HUES6 (cell line): ENCODE measurements around the gene KAT6B.

Experiments
- H3K27ac ChIP-seq: 2 replicates; pipeline ENCODE4 v1.7.0; 2013; ENCODE audit warnings: low read depth, mild to moderate bottlenecking, low read length, inconsistent platforms
- H3K27me3 ChIP-seq: 2 replicates; pipeline ENCODE4 v1.6.1; 2013; ENCODE audit warnings: low read length; ENCODE audit not compliant: control insufficient read depth, insufficient read depth
- H3K36me3 ChIP-seq: 2 replicates; pipeline ENCODE4 v1.6.1; 2013; ENCODE audit warnings: low read length; ENCODE audit not compliant: control insufficient read depth, insufficient read depth
- H3K4me1 ChIP-seq: 2 replicates; pipeline ENCODE4 v1.6.1; 2013; ENCODE audit warnings: low read length; ENCODE audit not compliant: control insufficient read depth, insufficient read depth
- H3K4me3 ChIP-seq: 2 replicates; pipeline ENCODE4 v1.5.1; 2013; ENCODE audit warnings: low read depth, low read length
- H3K9ac ChIP-seq: one replicate; pipeline ENCODE4 v1.6.1; 2013; ENCODE audit warnings: mild to moderate bottlenecking, low read length
- H3K9me3 ChIP-seq: 2 replicates; pipeline ENCODE4 v1.6.1; 2013; ENCODE audit warnings: low read depth, low read length; ENCODE audit not compliant: control insufficient read depth, insufficient read depth

KAT6B gene

GRCh38 chr10:75074711-75075445 lies 248.5 kb downstream of the KAT6B start:
- H3K4me1 ChIP-seq: peaks cover 17% of the 10 kb centered on the region
- no peaks in the 10 kb centered on the region for H3K9me3 ChIP-seq
- no peak overlapping the region for H3K27ac ChIP-seq
- no peak overlapping the region for H3K9ac ChIP-seq
- H3K27me3 ChIP-seq: peaks cover 48% of the 10 kb centered on the region; the same call in 1 of the 2 replicates
- no peak overlapping the region for H3K4me3 ChIP-seq
- H3K36me3 ChIP-seq: no peaks in the 10 kb centered on the region

GRCh38 chr10:75076348-75076747 lies 249.9 kb downstream of the KAT6B start:
- no peaks in the 10 kb centered on the region for H3K36me3 ChIP-seq
- peaks cover 4% of the 10 kb centered on the region for H3K9me3 ChIP-seq
- peaks cover 55% of the 10 kb centered on the region; the same call in 1 of the 2 replicates for H3K27me3 ChIP-seq
- H3K4me1 ChIP-seq: peaks cover 23% of the 10 kb centered on the region
- H3K27ac ChIP-seq: no peak overlapping the region
- no peak overlapping the region for H3K9ac ChIP-seq
- H3K4me3 ChIP-seq: no peak overlapping the region

- Histone ChIP-seq H3K4me1 (peaks cover 30% of the 10 kb centered on the region), H3K4me3 (no peak overlapping the region), H3K9ac (no peak overlapping the region), H3K27me3 (peaks cover 65% of the 10 kb centered on the region; the same call in 1 of the 2 replicates), H3K27ac (no peak overlapping the region), H3K9me3 (peaks cover 10% of the 10 kb centered on the region), H3K36me3 (no peaks in the 10 kb centered on the region)
Observed at GRCh38 chr10:75079436-75080083, 253.2 kb downstream of the KAT6B start.

- H3K27ac ChIP-seq: no peak overlapping the region
- H3K27me3 ChIP-seq: peaks cover 65% of the 10 kb centered on the region; the same call in 1 of the 2 replicates
Observed at GRCh38 chr10:75080554-75080953, 254.2 kb downstream of the KAT6B start.

GRCh38 chr10:75081379-75081778 lies 255.0 kb downstream of the KAT6B start:
- Histone ChIP-seq H3K9ac (no peak overlapping the region), H3K27ac (no peak overlapping the region), H3K9me3 (peaks cover 10% of the 10 kb centered on the region), H3K36me3 (no peaks in the 10 kb centered on the region), H3K27me3 (peaks cover 61% of the 10 kb centered on the region; the same call in 1 of the 2 replicates), H3K4me3 (no peak overlapping the region), H3K4me1 (peaks cover 34% of the 10 kb centered on the region)

More at GRCh38 chr10:75080554-75080953, 254.2 kb downstream of the KAT6B start:
- Histone ChIP-seq H3K36me3 (no peaks in the 10 kb centered on the region), H3K4me1 (peaks cover 36% of the 10 kb centered on the region), H3K9me3 (peaks cover 10% of the 10 kb centered on the region), H3K4me3 (no peak overlapping the region), H3K9ac (no peak overlapping the region)
